Caco-2 (cell line): Measurements from ENCODE around the gene HOXD10. TPM values are rescaled to one million over a fixed set of nuclear protein-coding genes. Genes with fewer than 3 reads are reported as not detected.

Experiments
- Bru-seq: library from RNA; stranded (reverse); fragments of 400-500 nt; gene quantifications from one replicate; lab custom pipeline; 2021; lab: Mats Ljungman, UMichigan
- BruChase-seq, 2 experiments: library from RNA; stranded (reverse); fragments of 400-500 nt; gene quantifications; one replicate each; lab custom pipeline; 2021; lab: Mats Ljungman, UMichigan
- BruUV-seq: library from RNA; stranded (reverse); fragments of 400-500 nt; replicated peaks from 2 replicates; lab custom pipeline; 2021; lab: Mats Ljungman, UMichigan
- CTCF ChIA-PET: fragments of 300-600 bp; sonication (Branson Sonifier 250); formaldehyde crosslinking; loops from one replicate; lab custom pipeline; 2022; ENCODE audit warnings: antibody characterized with exemption; lab: Charles Lee
- POLR2A ChIA-PET: fragments of 300-600 bp; sonication (Branson Sonifier 250); formaldehyde crosslinking; loops from one replicate; lab custom pipeline; 2022; ENCODE audit warnings: antibody characterized with exemption; lab: Charles Lee
- DNase-seq, 2 experiments: peaks; one replicate each; pipeline versions ENCODE4 v3.0.0 to v3.0.0-alpha.2; 2020 to 2022
- H3K27me3 ChIP-seq: replicated peaks from 2 replicates; pipeline ENCODE4 v1.6.0; 2011; ENCODE audit warnings: low read length; ENCODE audit not compliant: control insufficient read depth, insufficient read depth
- H3K36me3 ChIP-seq: 2 replicates; pipeline ENCODE4 v1.5.1; 2011; ENCODE audit warnings: low read length; ENCODE audit not compliant: control insufficient read depth, insufficient read depth
- H3K4me1 ChIP-seq: fragments of 250-450 bp; sonication (Bioruptor Pico); 2 replicates; pipeline ENCODE4 v1.5.1; 2020; ENCODE audit warnings: mild to moderate bottlenecking
- H3K4me3 ChIP-seq: 2 replicates; pipeline ENCODE4 v1.5.1; 2011; ENCODE audit warnings: low read depth, mild to moderate bottlenecking, control low read depth, low read length
- H3K9me3 ChIP-seq: fragments of 250-450 bp; sonication (Bioruptor Pico); 2 replicates; pipeline ENCODE4 v1.5.1; 2020; ENCODE audit warnings: mild to moderate bottlenecking, moderate library complexity
- H3K27ac Mint-ChIP-seq: one replicate; pipeline ENCODE4 v1.8.0; 2022; ENCODE audit warnings: mixed read lengths; ENCODE audit not compliant: unreplicated experiment
- H3K27me3 Mint-ChIP-seq: one replicate; pipeline ENCODE4 v1.8.0; 2022; ENCODE audit warnings: mixed read lengths; ENCODE audit not compliant: insufficient read depth, unreplicated experiment
- H3K36me3 Mint-ChIP-seq: one replicate; pipeline ENCODE4 v1.8.0; 2022; ENCODE audit warnings: mild to moderate bottlenecking, mixed read lengths; ENCODE audit not compliant: insufficient read depth, unreplicated experiment
- H3K4me1 Mint-ChIP-seq: one replicate; pipeline ENCODE4 v1.8.0; 2022; ENCODE audit warnings: low read depth, mixed read lengths; ENCODE audit not compliant: unreplicated experiment
- H3K4me3 Mint-ChIP-seq: one replicate; pipeline ENCODE4 v1.8.0; 2022; ENCODE audit warnings: mild to moderate bottlenecking, moderate library complexity, mixed read lengths; ENCODE audit not compliant: unreplicated experiment
- H3K9me3 Mint-ChIP-seq: one replicate; pipeline ENCODE4 v1.8.0; 2022; ENCODE audit warnings: mixed read lengths; ENCODE audit not compliant: unreplicated experiment
- CTCF ChIP-seq, 2 experiments: fragments of 200-600 bp in 1 of 2; IDR thresholded peaks; 1 replicate in 1 of 2; 2 replicates in 1 of 2; pipeline versions ENCODE4 v1.5.1 to v1.8.0; 2011 to 2022; ENCODE audit warnings: antibody characterized with exemption in 1 of 2, control low read depth in 1 of 2, inconsistent platforms in 1 of 2, low read depth in 1 of 2, low read length in 1 of 2, mild to moderate bottlenecking in 1 of 2, moderate library complexity in 1 of 2; ENCODE audit not compliant: insufficient read depth in 1 of 2, severe bottlenecking in 1 of 2, unreplicated experiment in 1 of 2
- intact Hi-C: fragments of 100-400 bp; cut with micrococcal nuclease; formaldehyde crosslinking; loops from one replicate; pipeline ENCODE4 v1.10.0; 2022; ENCODE audit not compliant: unreplicated experiment
- long read RNA-seq: library from polyadenylated mRNA; stranded (forward); transcript quantifications from one replicate; pipeline ENCODE4 v2.0.0, GENCODE V29; 2022
- total RNA-seq: library from RNA; stranded (reverse); gene quantifications from 2 replicates; pipeline ENCODE4 v1.2.3, GENCODE V29; 2022

Gene HOXD10
- total RNA-seq (not detected in 2 replicates), Bru-seq, nascent RNA (not detected), BruChase-seq, experiment 1, labeled RNA remaining after a 2-hour chase (not detected), BruChase-seq, experiment 2, labeled RNA remaining after a 6-hour chase (not detected)
- long read RNA-seq = 0 reads

- Mint-ChIP-seq H3K9me3 (no peaks in the 10 kb centered on the region), H3K4me3 (peak within 1 kb of the TSS; percentile 61), H3K27me3 (peaks cover 65% of the 10 kb centered on the region), H3K36me3 (no peaks in the 10 kb centered on the region), H3K27ac (no peak within 1 kb of the TSS), H3K4me1 (no peaks in the 10 kb centered on the region)
- H3K4me1 ChIP-seq = no peaks in the 10 kb centered on the region
- peaks cover 8% of the 10 kb centered on the region for H3K27me3 ChIP-seq
- intact Hi-C loops = no loop called here
- H3K4me3 ChIP-seq = peak within 1 kb of the TSS; percentile 19; the same call in 1 of the 2 replicates
- ChIA-PET CTCF (no interaction called here), POLR2A (no interaction called here)
- no TSS peak for BruUV-seq
- peak; percentile 43 to 49 for TF ChIP-seq CTCF (IDR thresholded peaks at IDR 0.05; ENCODE audit: insufficient read depth in 1 of 2, low read depth in 1 of 2, low read length in 1 of 2, severe bottlenecking in 1 of 2, unreplicated experiment in 1 of 2)
- H3K9me3 ChIP-seq = no peaks in the 10 kb centered on the region
- DNase-seq = peak; percentile 79 to 81
- H3K36me3 ChIP-seq = no peaks in the 10 kb centered on the region
These were observed at the start of gene HOXD10 for GRCh38 chr2:176115883-176116813. Gene HOXD10 (plus strand): TSS chr2:176116778. CDS start chr2:176116834, 56 bp downstream.

- Mint-ChIP-seq H3K27ac (no peak overlapping the region), H3K4me3 (no peak overlapping the region), H3K9me3 (no peaks in the 10 kb centered on the region), H3K4me1 (no peaks in the 10 kb centered on the region), H3K36me3 (no peaks in the 10 kb centered on the region), H3K27me3 (peaks cover 7% of the 10 kb centered on the region)
- TF ChIP-seq CTCF (IDR thresholded peaks at IDR 0.05; ENCODE audit: insufficient read depth in 1 of 2, low read depth in 1 of 2, low read length in 1 of 2, severe bottlenecking in 1 of 2, unreplicated experiment in 1 of 2) = no peak
- no TSS peak for BruUV-seq
- H3K36me3 ChIP-seq = no peaks in the 10 kb centered on the region
- H3K9me3 ChIP-seq = no peaks in the 10 kb centered on the region
- CTCF ChIA-PET = no interaction called here
- H3K4me1 ChIP-seq = no peaks in the 10 kb centered on the region
- no peak overlapping the region for H3K4me3 ChIP-seq
- DNase-seq = no peak
- POLR2A ChIA-PET = no interaction called here
- intact Hi-C loops = no loop called here
- no peaks in the 10 kb centered on the region; the same call in 1 of the 2 replicates for H3K27me3 ChIP-seq
These were observed 48.8 kb upstream of the HOXD10 start for GRCh38 chr2:176067589-176068418.

GRCh38 chr2:176068419-176068832 lies 48.2 kb upstream of the HOXD10 start:
- Histone ChIP-seq H3K36me3 (no peaks in the 10 kb centered on the region), H3K27me3 (no peaks in the 10 kb centered on the region; the same call in 1 of the 2 replicates), H3K4me3 (no peak overlapping the region), H3K9me3 (no peaks in the 10 kb centered on the region), H3K4me1 (no peaks in the 10 kb centered on the region)
- ChIA-PET POLR2A (no interaction called here), CTCF (no interaction called here)
- Mint-ChIP-seq H3K4me3 (no peak overlapping the region), H3K27me3 (peaks cover 9% of the 10 kb centered on the region), H3K4me1 (no peaks in the 10 kb centered on the region), H3K9me3 (no peaks in the 10 kb centered on the region), H3K27ac (no peak overlapping the region), H3K36me3 (no peaks in the 10 kb centered on the region)
- DNase-seq = no peak
- BruUV-seq = no TSS peak
- no peak for TF ChIP-seq CTCF (IDR thresholded peaks at IDR 0.05; ENCODE audit: insufficient read depth in 1 of 2, low read depth in 1 of 2, low read length in 1 of 2, severe bottlenecking in 1 of 2, unreplicated experiment in 1 of 2)
- intact Hi-C loops = no loop called here
